ENCODE measurements around the gene FAM163B. TPM values are rescaled to one million over a fixed set of nuclear protein-coding genes. Genes with fewer than 3 reads are reported as not detected.

FAM163B gene
- total RNA-seq, 4 donors from 2014 or later: not detected

- TF ChIP-seq, protein P1, sequence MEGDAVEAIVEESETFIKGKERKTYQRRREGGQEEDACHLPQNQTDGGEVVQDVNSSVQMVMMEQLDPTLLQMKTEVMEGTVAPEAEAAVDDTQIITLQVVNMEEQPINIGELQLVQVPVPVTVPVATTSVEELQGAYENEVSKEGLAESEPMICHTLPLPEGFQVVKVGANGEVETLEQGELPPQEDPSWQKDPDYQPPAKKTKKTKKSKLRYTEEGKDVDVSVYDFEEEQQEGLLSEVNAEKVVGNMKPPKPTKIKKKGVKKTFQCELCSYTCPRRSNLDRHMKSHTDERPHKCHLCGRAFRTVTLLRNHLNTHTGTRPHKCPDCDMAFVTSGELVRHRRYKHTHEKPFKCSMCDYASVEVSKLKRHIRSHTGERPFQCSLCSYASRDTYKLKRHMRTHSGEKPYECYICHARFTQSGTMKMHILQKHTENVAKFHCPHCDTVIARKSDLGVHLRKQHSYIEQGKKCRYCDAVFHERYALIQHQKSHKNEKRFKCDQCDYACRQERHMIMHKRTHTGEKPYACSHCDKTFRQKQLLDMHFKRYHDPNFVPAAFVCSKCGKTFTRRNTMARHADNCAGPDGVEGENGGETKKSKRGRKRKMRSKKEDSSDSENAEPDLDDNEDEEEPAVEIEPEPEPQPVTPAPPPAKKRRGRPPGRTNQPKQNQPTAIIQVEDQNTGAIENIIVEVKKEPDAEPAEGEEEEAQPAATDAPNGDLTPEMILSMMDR (IDR thresholded peaks at IDR 0.05; ENCODE audit: low read depth): no peak
These were observed 55.0 kb downstream of the FAM163B start for GRCh38 chr9:133553973-133554713.

DNA sequence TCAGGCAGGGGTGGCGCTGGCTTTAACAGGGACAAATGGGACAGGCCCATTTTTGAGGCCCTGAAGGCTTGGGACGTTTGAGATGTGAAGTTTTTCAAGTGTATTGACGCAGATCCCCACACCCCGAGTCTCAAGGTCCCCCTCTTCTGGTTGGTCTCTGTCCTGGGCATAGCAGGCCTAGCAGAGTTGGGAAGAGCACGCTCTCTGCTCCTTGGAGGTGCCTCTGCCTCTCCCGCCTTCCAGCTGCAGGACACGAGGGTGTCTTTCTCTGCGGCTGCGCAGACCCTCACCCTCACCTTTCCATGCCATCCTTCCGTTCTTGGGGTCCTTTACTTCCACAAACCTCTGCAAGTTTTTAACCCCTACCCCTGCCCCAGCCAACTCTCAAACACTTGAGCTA is 56.1 kb downstream of the FAM163B start:
- TF ChIP-seq, protein P1 (IDR thresholded peaks at IDR 0.05; ENCODE audit: low read depth): no peak

GRCh38 chr9:133552236-133552635 is 57.0 kb downstream of the FAM163B start:
- TF ChIP-seq, protein P1 (IDR thresholded peaks at IDR 0.05; ENCODE audit: low read depth): no peak

- TF ChIP-seq, protein P1 (IDR thresholded peaks at IDR 0.05; ENCODE audit: low read depth): no peak
These were observed 57.7 kb downstream of the FAM163B start for GRCh38 chr9:133551446-133551845.

GRCh38 chr9:133547116-133547515 is 62.1 kb downstream of the FAM163B start:
- TF ChIP-seq, protein P1 (IDR thresholded peaks at IDR 0.05; ENCODE audit: low read depth): no peak

DNA sequence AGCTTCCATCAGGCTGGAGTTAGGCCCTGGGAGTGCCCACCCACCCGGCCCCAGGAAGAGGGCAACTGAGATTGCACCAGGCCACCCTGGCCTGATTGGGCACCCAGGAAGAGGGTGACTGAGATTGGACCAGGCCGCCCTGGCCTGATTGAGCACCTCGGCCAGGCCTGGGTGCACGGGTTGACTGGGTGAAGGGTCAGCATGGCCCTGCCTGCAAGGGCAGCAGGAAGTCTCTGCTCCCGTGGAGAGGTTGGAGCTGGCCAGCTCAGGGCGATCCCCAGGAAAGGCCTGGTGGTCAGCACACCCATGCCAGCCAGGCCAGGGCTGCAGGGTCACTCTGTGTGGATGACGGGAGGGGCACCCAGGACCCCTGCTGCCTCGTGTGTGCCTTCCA is 62.9 kb downstream of the FAM163B start:
- TF ChIP-seq, protein P1 (IDR thresholded peaks at IDR 0.05; ENCODE audit: low read depth): no peak

- TF ChIP-seq, protein P1 (IDR thresholded peaks at IDR 0.05; ENCODE audit: low read depth): no peak
These were observed 63.5 kb downstream of the FAM163B start for GRCh38 chr9:133545494-133546286.

All from subcutaneous adipose tissue (tissue), 4 donors.